GM11168 (cell line): ENCODE data around the gene TUBB.

ENCODE experiments used
- in situ Hi-C: fragments of 300-500 bp; cut with MboI; formaldehyde crosslinking; loops from one replicate; pipeline ENCODE4 v1.12.0; 2022; ENCODE audit warnings: low sequenced_read_pairs; ENCODE audit not compliant: unreplicated experiment

The TUBB gene

GRCh38 chr6:30719791-30720737, at the start of gene TUBB:
TUBB (plus strand) TSS chr6:30720352; CDS start chr6:30720507, 155 bp downstream.
- in situ Hi-C loops: loop anchor here (5.0 kb wide), 1 partner anchor 48 kb away; the partner anchor contains the start of gene DHX16

GRCh38 chr6:30670760-30671527, 49.2 kb upstream of the TUBB start:
- in situ Hi-C loops: loop anchor here (5.0 kb wide), 1 partner anchor 51 kb away; the partner anchor contains the start of gene TUBB

GRCh38 chr6:30672445-30673253, 47.5 kb upstream of the TUBB start, which contains the start of gene DHX16:
DHX16 (minus strand) TSS chr6:30673006; CDS start chr6:30672841, 165 bp downstream.
- in situ Hi-C loops: loop anchor here (5.0 kb wide), 1 partner anchor 50 kb away; the partner anchor contains the start of gene TUBB

GRCh38 chr6:30676660-30677285, 43.4 kb upstream of the TUBB start:
- in situ Hi-C loops: no loop called here

GRCh38 chr6:30678964-30679726, 41.0 kb upstream of the TUBB start:
- in situ Hi-C loops: no loop called here

GRCh38 chr6:30679765-30680535, 40.2 kb upstream of the TUBB start:
- in situ Hi-C loops: no loop called here

GRCh38 chr6:30681766-30682142, 38.4 kb upstream of the TUBB start:
- in situ Hi-C loops: no loop called here

GRCh38 chr6:30682143-30683117, 37.7 kb upstream of the TUBB start:
- in situ Hi-C loops: no loop called here

GRCh38 chr6:30683183-30683979, 36.8 kb upstream of the TUBB start:
- in situ Hi-C loops: no loop called here

GRCh38 chr6:30683980-30684338, 36.2 kb upstream of the TUBB start:
- in situ Hi-C loops: no loop called here

GRCh38 chr6:30684386-30685156, 35.6 kb upstream of the TUBB start:
- in situ Hi-C loops: no loop called here

- in situ Hi-C loops: no loop called here
These were observed 34.8 kb upstream of the TUBB start for GRCh38 chr6:30685157-30686008.

GRCh38 chr6:30686009-30686907, 33.9 kb upstream of the TUBB start, which contains the start of gene PPP1R18:
PPP1R18 (minus strand) TSS chr6:30686645; CDS start chr6:30686018, 627 bp downstream.
- in situ Hi-C loops: no loop called here
